ENCODE measurements around the gene KLRF2. TPM values are rescaled to one million over a fixed set of nuclear protein-coding genes. Genes with fewer than 3 reads are reported as not detected.

The KLRF2 gene
- total RNA-seq, 1 donor from 2014 or later, result not detected

GRCh38 chr12:9883175-9883574 is 1.9 kb downstream of the KLRF2 start:
- Mint-ChIP-seq H3K9me3 (ENCODE audit: low read depth) (no peaks in the 10 kb centered on the region), H3K27ac (ENCODE audit: unreplicated experiment) (no peak overlapping the region), H3K36me3 (ENCODE audit: low read depth) (no peaks in the 10 kb centered on the region), H3K4me3 (ENCODE audit: unreplicated experiment) (no peak overlapping the region), H3K4me1 (ENCODE audit: low read depth) (no peaks in the 10 kb centered on the region), H3K27me3 (ENCODE audit: low read depth) (no peaks in the 10 kb centered on the region)
- TF ChIP-seq CTCF (IDR thresholded peaks at IDR 0.05), result no peak
- DNase-seq (ENCODE audit: low spot score), result no peak

GRCh38 chr12:9888665-9889273 is 7.5 kb downstream of the KLRF2 start:
- Mint-ChIP-seq H3K27me3 (ENCODE audit: low read depth) (no peaks in the 10 kb centered on the region), H3K4me3 (ENCODE audit: unreplicated experiment) (no peak overlapping the region), H3K9me3 (ENCODE audit: low read depth) (no peaks in the 10 kb centered on the region), H3K27ac (ENCODE audit: unreplicated experiment) (no peak overlapping the region), H3K4me1 (ENCODE audit: low read depth) (no peaks in the 10 kb centered on the region), H3K36me3 (ENCODE audit: low read depth) (peaks cover 1% of the 10 kb centered on the region)
- DNase-seq (ENCODE audit: low spot score), result no peak
- no peak for TF ChIP-seq CTCF (IDR thresholded peaks at IDR 0.05)

- DNase-seq (ENCODE audit: low spot score), result no peak
- TF ChIP-seq CTCF (IDR thresholded peaks at IDR 0.05), result no peak
- Mint-ChIP-seq H3K4me1 (ENCODE audit: low read depth) (no peaks in the 10 kb centered on the region), H3K27ac (ENCODE audit: unreplicated experiment) (no peak overlapping the region), H3K9me3 (ENCODE audit: low read depth) (no peaks in the 10 kb centered on the region), H3K4me3 (ENCODE audit: unreplicated experiment) (no peak overlapping the region), H3K36me3 (ENCODE audit: low read depth) (peaks cover 1% of the 10 kb centered on the region), H3K27me3 (ENCODE audit: low read depth) (no peaks in the 10 kb centered on the region)
Observed at GRCh38 chr12:9895215-9895971, 14.1 kb downstream of the KLRF2 start.

- H3K9me3 Mint-ChIP-seq (ENCODE audit: low read depth), result peaks cover 5% of the 10 kb centered on the region
- H3K4me3 Mint-ChIP-seq (ENCODE audit: unreplicated experiment), result no peak overlapping the region
- H3K4me1 Mint-ChIP-seq (ENCODE audit: low read depth), result peaks cover 1% of the 10 kb centered on the region
- no peak for TF ChIP-seq CTCF (IDR thresholded peaks at IDR 0.05)
- DNase-seq (ENCODE audit: low spot score), result no peak
- H3K36me3 Mint-ChIP-seq (ENCODE audit: low read depth), result no peaks in the 10 kb centered on the region
- no peaks in the 10 kb centered on the region for H3K27me3 Mint-ChIP-seq (ENCODE audit: low read depth)
- no peak overlapping the region for H3K27ac Mint-ChIP-seq (ENCODE audit: unreplicated experiment)
Observed at GRCh38 chr12:9897535-9897934, 16.2 kb downstream of the KLRF2 start.

- Mint-ChIP-seq H3K4me1 (ENCODE audit: low read depth) (peaks cover 9% of the 10 kb centered on the region), H3K9me3 (ENCODE audit: low read depth) (peaks cover 14% of the 10 kb centered on the region), H3K36me3 (ENCODE audit: low read depth) (no peaks in the 10 kb centered on the region), H3K27ac (ENCODE audit: unreplicated experiment) (no peak overlapping the region), H3K4me3 (ENCODE audit: unreplicated experiment) (no peak overlapping the region), H3K27me3 (ENCODE audit: low read depth) (no peaks in the 10 kb centered on the region)
- no peak for TF ChIP-seq CTCF (IDR thresholded peaks at IDR 0.05)
- DNase-seq (ENCODE audit: low spot score), result no peak
Observed at GRCh38 chr12:9899209-9899608, 17.9 kb downstream of the KLRF2 start.

Data from chondrocyte (in vitro differentiated cells).